NCI-H1105 (cell line): Measurements from ENCODE around the gene METTL14.
A peak's percentile ranks its signal among the peaks of the same experiment; 100 is the strongest.
"Not testable (repeated sequence)": the region's sequence is repeated elsewhere in the genome, so short reads cannot be mapped to it uniquely, and the experiment has no call there.

Experiments used
- DNase-seq: peaks from one replicate; lab custom pipeline; 2025; lab: John Stamatoyannopoulos, UW

Gene METTL14

DNA sequence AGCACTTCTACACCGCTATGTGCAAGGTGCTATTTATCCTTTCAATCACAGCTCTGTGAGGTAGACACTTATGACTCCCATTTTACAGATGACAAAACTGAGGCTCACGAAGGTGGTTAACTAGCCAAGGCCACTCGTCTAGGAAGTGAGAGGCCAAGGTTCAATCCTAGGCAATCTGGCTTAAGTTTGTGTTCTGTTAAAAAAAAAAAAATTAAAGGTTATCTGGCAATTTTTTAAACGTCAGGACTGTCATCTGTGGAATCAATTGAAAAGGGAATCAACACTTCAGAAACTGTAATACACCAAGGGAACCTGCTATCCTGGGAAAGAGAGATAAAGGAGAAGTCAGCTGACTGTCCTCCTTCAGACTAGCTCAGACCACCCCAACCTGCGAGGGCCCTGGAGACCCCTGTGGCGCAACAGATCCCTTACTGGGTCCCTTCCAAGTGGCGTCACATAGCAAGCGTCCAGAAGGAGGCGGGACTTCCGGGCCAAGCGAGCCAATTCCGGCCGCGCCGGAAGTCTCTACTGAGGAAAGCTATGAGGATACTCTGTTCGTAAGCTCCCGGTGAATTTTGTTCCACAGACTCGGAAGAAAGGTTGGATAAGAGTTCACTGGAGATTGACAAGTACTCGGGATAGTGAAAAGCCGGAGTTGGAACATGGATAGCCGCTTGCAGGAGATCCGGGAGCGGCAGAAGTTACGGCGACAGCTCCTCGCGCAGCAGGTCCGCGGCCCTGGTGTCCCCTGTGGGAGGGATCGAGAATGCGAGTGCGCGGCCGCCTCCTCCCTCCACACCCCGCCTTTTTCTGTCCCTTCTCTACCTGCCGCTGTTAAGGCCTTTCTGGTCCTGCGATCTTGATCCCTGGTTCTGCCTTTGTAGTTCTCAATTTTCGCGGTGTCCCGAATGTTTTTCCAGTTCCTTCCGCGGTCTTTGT, at the start of gene METTL14:
TSS of gene METTL14 (plus strand) at position 520 of the 939 bp plus-strand sequence. CDS start at position 663, 143 bp downstream.
- DNase-seq, result peak; percentile 62

DNA sequence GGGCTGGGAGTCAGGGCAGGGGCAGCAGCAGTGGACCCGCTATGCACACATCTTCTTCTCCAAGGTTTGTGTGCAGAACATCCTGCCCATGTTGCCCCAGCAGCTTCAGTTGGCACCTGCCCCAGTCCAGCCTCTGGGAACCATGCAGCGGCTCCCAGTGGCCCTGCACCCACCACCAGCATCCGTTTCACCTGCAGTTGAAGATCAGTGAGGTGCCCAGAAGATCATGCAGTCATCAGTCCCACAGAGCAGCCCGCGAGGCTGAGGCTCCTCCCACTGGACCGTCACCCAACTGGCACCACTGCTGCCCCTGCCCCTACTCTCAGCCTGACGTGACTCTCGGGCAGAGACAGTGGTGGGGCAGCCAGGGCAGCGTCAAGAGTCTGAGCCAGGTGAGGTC, 49.1 kb upstream of the METTL14 start:
- not testable (repeated sequence) for DNase-seq

- not testable (repeated sequence) for DNase-seq
These were observed 20.5 kb upstream of the METTL14 start for GRCh38 chr4:118664665-118665064.

DNA sequence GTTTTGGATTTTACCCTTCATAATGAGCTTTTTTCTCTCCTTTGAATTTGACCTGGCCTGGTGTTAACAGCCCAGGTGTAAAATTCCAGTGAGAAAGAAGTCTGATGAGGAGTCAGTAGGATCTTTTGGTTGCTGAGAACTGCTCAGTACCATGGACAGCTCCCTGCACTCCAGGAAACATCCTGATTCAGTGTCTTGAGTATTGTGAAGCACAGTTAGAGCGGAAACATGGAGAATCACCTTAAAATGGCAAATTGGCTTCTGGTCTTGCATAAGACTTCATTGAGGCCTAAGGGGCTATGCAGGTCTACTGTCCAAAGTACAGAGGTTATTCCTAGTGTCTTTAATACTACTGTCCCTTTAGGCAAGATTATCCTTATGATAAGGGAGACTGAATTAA, 16.0 kb upstream of the METTL14 start:
- not testable (repeated sequence) for DNase-seq

GRCh38 chr4:118670968-118671367, 14.2 kb upstream of the METTL14 start:
- not testable (repeated sequence) for DNase-seq

GRCh38 chr4:118676128-118676527, 9.1 kb upstream of the METTL14 start:
- no peak for DNase-seq

DNA sequence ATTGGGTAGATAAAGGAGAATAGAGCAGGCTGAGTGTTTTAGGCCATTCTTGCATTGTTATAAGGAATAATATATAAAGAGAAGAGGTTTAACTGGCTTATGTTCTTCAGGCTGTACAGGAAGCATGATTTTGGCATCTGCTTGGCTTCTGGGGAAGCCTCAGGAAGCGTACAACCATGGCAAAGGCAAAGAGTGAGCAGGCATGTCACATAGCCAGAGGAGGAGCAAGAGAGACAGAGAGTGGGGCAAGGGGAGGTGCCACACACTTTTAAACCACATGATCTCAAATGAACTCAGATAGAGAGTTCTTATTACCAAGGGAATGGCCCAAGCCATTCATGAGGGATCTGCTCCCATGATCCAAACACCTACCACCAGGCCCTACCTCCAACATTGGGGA, 4.4 kb upstream of the METTL14 start:
- DNase-seq, result no peak

DNA sequence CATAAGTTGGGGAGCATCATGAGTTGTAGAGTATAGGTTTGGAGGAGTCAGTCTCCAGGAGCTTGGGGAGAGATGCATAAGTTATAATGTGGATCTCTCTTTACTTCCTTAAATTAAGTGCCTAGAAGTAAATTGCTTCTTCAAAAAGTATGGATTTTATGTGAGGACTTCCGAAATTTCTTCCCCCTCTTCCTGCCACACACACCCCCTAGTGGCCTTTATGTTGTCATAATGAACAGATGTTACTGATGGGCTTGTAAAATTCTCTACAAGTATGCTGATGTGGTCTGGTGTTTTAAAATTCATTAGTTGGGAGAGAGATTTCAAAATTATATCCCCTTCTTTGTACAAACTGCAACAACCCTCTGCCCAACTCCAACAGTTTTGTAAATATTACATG, 2.3 kb upstream of the METTL14 start:
- no peak for DNase-seq

DNA sequence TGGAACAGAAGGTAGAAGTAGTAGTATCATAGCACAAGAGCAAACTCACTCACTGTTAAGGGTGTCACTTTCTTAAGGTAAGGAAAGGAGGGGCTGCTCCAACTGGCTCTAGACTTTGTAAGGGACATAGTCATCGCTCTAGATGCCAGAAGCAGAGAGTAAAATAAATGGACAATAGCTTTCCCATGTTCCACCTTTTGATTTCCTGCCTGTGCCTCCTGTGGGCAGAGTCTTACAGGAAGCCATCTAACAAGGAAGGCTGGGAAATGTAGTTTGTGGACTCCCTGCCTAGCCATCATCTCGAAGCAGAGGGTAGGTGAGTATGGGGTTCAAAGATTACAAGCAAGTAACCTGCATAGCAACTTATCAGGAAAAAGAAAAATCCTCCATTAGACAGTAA, 1.7 kb upstream of the METTL14 start:
- no peak for DNase-seq

DNA sequence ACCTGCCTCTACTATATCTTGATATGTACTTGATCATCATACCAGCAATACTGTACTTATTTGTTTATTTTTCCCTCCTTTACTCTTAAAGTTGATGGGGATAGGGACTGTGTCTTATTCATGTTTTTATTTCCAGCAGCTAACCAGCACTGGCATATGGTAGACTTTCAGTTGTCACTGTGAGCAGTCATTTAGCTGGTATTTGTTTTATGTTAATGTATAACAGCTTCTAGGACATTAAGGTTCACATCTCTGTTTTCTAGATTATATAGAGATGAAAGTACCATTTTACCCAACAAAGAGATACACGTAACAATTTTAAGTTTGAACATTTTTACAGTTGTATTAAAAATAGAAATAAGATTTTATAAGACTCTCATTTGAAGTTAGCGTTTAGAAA, 17.9 kb downstream of the METTL14 start:
- no peak for DNase-seq

DNA sequence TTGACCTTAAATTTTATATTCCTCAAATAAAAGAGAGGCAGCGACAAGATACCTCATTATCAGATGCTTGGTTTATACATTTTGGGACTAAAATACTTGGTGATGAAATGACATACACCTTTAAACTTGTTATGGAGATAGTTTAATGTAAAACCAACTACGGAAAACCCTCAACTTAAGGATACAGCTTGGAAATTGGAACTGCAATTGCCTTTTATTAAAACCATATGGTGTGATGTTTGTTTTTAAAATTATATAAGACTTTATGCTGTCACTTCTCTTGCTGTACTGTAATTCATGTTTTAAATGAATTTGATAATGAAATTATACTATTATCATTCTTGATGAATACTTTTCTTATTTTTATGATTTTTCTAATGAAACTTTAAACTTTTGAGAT, 25.9 kb downstream of the METTL14 start:
- DNase-seq, result no peak

GRCh38 chr4:118712872-118713271, 27.7 kb downstream of the METTL14 start:
- no peak for DNase-seq

GRCh38 chr4:118714682-118715081, 29.5 kb downstream of the METTL14 start:
- no peak for DNase-seq

- DNase-seq, result no peak
These were observed 31.1 kb downstream of the METTL14 start for GRCh38 chr4:118716304-118716703.

DNA sequence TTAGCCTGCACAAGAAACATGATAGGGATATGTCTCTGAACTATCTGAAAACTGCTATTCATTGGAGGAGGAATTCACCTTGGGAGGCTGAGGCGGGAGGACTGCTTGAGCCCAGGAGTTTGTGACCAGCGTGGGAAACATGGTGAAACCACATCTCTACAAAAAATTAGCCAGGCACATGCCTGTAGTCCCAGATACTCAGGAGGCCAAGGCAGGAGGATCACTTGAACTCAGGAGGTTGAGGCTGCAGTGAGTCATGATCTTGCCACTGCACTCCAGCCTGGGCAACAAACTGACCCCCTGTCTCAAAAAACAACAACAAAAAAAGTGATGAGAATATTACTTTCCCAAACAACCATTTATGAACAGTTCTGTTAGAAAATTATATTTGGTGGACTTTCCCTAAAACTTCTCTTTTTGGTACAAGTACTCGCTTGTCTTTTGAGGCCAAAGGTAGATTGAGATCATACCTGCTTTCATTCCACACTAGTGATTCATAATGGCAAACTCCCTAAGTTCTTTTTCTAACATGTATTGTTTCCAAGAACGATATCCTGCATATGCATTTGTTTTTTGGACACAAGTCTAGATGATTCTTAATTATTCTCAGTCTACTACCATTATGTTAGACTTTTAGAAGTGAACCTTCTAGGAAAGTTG, 33.4 kb downstream of the METTL14 start:
- no peak for DNase-seq

GRCh38 chr4:118721752-118722151, 36.6 kb downstream of the METTL14 start:
- no peak for DNase-seq

DNA sequence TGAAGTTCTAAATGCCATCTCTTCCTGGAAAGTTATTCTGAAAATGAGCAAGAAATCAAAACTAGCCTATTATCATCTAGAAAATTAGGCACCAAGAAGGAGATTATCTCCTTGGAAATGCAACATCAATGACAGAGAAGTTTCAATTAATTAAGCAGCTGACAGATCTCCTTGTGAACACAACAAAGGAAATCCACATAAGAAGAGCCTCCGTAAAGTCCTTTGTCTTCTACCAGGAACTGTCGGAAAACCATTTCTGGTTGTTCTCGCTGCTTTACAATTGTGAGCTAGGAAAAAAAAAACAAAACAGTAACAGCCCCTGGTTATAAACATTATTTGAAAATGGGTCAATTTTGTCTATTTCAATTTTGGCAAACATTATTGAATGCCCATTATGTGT, 38.2 kb downstream of the METTL14 start:
- no peak for DNase-seq

GRCh38 chr4:118727360-118727759, 42.2 kb downstream of the METTL14 start:
- DNase-seq, result no peak

DNA sequence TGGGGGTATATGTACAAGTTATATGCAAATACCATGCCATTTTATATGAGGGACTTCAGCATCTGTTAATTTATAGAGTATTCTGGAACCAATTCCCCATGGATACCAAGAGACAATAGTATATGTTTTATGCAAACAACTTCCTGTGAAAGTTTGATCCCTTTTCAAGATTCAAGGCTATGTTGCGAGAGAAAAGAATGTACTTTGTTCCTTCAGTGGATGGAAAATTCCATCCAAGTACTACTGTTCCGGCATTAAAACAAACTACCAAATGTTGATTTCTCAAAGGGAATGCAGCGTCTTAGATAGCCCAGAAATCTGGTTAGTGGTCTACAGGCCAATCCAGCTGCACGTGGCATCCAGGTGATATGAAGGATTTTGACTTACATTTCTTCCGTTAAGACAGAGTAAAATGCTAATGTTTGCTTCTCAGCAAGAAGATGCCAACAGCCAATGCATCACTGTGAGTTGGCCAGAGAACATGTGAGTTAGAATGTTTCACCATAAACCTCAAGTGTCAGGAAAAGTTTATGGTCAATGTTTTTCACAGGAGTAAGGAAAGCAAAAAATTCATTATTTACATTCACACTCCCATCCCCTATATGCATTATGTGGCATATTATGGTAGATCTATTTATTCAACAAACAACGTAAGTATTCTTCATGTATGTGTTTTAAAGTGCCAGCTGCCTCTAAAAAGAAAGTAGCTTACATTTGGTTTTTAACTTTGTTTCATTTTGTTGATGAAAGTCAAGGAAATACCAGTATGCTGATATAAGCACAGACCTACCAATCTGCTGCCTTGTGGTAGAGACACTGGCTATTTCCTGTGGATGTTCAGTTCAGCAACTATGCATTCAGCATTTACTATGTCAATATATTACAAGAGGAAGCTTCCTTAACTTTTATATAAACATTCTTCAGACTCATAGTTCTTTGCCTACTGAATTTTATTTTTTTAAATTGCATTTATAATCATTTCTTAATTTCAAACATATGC, 44.4 kb downstream of the METTL14 start:
- DNase-seq, result no peak

- DNase-seq, result no peak
These were observed 45.5 kb downstream of the METTL14 start for GRCh38 chr4:118730683-118731082.

- DNase-seq, result no peak
These were observed 47.6 kb downstream of the METTL14 start for GRCh38 chr4:118732591-118733330.
